Prostate gland (tissue), 2 donors: Measurements from ENCODE around the gene POLG.

ENCODE experiments used
- CTCF ChIP-seq, 4 experiments: fragments of 200-600 bp in 2 of 4; fragments of 450-650 bp in 2 of 4; sonication (generic) in 2 of 4; IDR thresholded peaks; 1 replicate in 3 of 4; 2 replicates in 1 of 4; pipeline ENCODE4 v1.5.1; 2016 to 2019; ENCODE audit warnings: antibody characterized with exemption in 4 of 4, mild to moderate bottlenecking in 2 of 4, moderate library complexity in 2 of 4
- POLR2A ChIP-seq: fragments of 450-650 bp; IDR thresholded peaks from one replicate; pipeline ENCODE4 v1.6.1; 2016; ENCODE audit warnings: antibody characterized with exemption, mild to moderate bottlenecking

GRCh38 chr15:89334510-89335297 lies at the start of gene POLG:
- peak in 2 of 4 experiments; percentile 17 to 38 for TF ChIP-seq CTCF (IDR thresholded peaks at IDR 0.05)
- TF ChIP-seq POLR2A, result peak; percentile 96
